HEK293T (cell line): ENCODE data around the gene DMC1.
A peak's percentile ranks its signal among the peaks of the same experiment; 100 is the strongest.
"Not testable (repeated sequence)": the region's sequence is repeated elsewhere in the genome, so short reads cannot be mapped to it uniquely, and the experiment has no call there.

Experiments
- CTCF ChIA-PET: fragments of 350-600 bp; formaldehyde crosslinking; extraction: SDS; loops from one replicate; lab custom pipeline; 2021; ENCODE audit warnings: antibody characterized with exemption, inconsistent platforms; lab: Yijun Ruan, JAX
- POLR2A ChIA-PET: fragments of 350-600 bp; formaldehyde crosslinking; extraction: SDS; loops from one replicate; lab custom pipeline; 2020; ENCODE audit warnings: antibody characterized with exemption, inconsistent platforms; lab: Yijun Ruan, JAX
- DNase-seq: peaks from one replicate; pipeline ENCODE4 v3.0.0; 2012; ENCODE audit warnings: mixed read lengths; ENCODE audit errors: extremely low spot score
- ARNT ChIP-seq: fragments of 450-650 bp; IDR thresholded peaks from 2 replicates; pipeline ENCODE4 v1.6.1; 2017; ENCODE audit warnings: mild to moderate bottlenecking
- BHLHE40 ChIP-seq: fragments of 450-650 bp; IDR thresholded peaks from 2 replicates; pipeline ENCODE4 v1.6.1; 2016; ENCODE audit warnings: mild to moderate bottlenecking, moderate library complexity, borderline replicate concordance
- CTBP1 ChIP-seq: fragments of 450-650 bp; IDR thresholded peaks from 2 replicates; pipeline ENCODE4 v1.6.1; 2016; ENCODE audit warnings: borderline replicate concordance
- ELF4 ChIP-seq: fragments of 450-650 bp; IDR thresholded peaks from 2 replicates; pipeline ENCODE4 v1.6.1; 2017; ENCODE audit warnings: antibody characterized with exemption
- FOXA1 ChIP-seq: fragments of 450-650 bp; IDR thresholded peaks from 2 replicates; pipeline ENCODE4 v1.6.1; 2016; ENCODE audit warnings: mild to moderate bottlenecking
- FOXK2 ChIP-seq: fragments of 450-650 bp; IDR thresholded peaks from 2 replicates; pipeline ENCODE4 v1.6.1; 2016; ENCODE audit warnings: mild to moderate bottlenecking
- FOXM1 ChIP-seq: fragments of 450-650 bp; IDR thresholded peaks from 2 replicates; pipeline ENCODE4 v1.6.1; 2017; ENCODE audit warnings: mild to moderate bottlenecking, borderline replicate concordance
- HDGF ChIP-seq: fragments of 450-650 bp; IDR thresholded peaks from 2 replicates; pipeline ENCODE4 v1.6.1; 2017; ENCODE audit warnings: antibody characterized with exemption, borderline replicate concordance
- L3MBTL2 ChIP-seq: fragments of 450-650 bp; conservative IDR thresholded peaks from 2 replicates; pipeline ENCODE4 v1.6.1; 2016; ENCODE audit warnings: mild to moderate bottlenecking
- LEF1 ChIP-seq: fragments of 450-650 bp; IDR thresholded peaks from 2 replicates; pipeline ENCODE4 v1.6.1; 2017; ENCODE audit warnings: mild to moderate bottlenecking, borderline replicate concordance
- NFRKB ChIP-seq: fragments of 450-650 bp; IDR thresholded peaks from 2 replicates; pipeline ENCODE4 v1.6.1; 2016; ENCODE audit warnings: mild to moderate bottlenecking, moderate library complexity
- SP1 ChIP-seq: fragments of 450-650 bp; IDR thresholded peaks from 2 replicates; pipeline ENCODE4 v1.6.1; 2017
- SUZ12 ChIP-seq: fragments of 450-650 bp; IDR thresholded peaks from 2 replicates; pipeline ENCODE4 v1.6.1; 2016; ENCODE audit warnings: mild to moderate bottlenecking
- TARDBP ChIP-seq: fragments of 450-650 bp; IDR thresholded peaks from 2 replicates; pipeline ENCODE4 v1.6.1; 2016
- ZNF384 ChIP-seq: fragments of 450-650 bp; IDR thresholded peaks from 2 replicates; pipeline ENCODE4 v1.6.1; 2016
- TF ChIP-seq, protein P1 (sequence below): fragments of 450-650 bp; IDR thresholded peaks from 2 replicates; pipeline ENCODE4 v1.6.1; 2016

Gene DMC1

DNA sequence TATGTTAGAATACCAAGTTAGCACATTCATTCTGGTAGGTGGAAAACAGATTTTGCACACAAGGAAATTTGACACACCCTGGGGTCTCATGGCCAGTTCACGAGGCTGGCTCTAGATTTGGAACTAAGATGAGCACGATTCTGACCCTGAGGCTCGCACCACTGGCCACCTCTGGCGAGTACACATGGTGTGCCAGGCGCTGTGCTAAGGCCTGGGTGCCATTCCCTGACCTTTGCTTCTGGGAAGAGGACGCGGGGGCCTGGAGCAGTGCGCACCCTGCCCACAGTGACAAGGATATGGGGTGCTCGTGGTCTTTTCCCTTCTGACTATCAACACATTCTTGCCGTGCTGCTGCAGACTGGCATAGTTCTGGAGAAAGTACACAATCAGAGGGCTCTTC, 29.5 kb upstream of the DMC1 start:
- no peak for TF ChIP-seq TARDBP
- TF ChIP-seq NFRKB = no peak
- TF ChIP-seq L3MBTL2 = no peak
- no peak for TF ChIP-seq SUZ12
- TF ChIP-seq HDGF = no peak
- no peak for TF ChIP-seq FOXA1
- no peak for TF ChIP-seq CTBP1
- no peak for TF ChIP-seq ARNT
- TF ChIP-seq LEF1 = no peak
- TF ChIP-seq ZNF384 = no peak
- no peak for TF ChIP-seq FOXK2
- TF ChIP-seq, protein P1, sequence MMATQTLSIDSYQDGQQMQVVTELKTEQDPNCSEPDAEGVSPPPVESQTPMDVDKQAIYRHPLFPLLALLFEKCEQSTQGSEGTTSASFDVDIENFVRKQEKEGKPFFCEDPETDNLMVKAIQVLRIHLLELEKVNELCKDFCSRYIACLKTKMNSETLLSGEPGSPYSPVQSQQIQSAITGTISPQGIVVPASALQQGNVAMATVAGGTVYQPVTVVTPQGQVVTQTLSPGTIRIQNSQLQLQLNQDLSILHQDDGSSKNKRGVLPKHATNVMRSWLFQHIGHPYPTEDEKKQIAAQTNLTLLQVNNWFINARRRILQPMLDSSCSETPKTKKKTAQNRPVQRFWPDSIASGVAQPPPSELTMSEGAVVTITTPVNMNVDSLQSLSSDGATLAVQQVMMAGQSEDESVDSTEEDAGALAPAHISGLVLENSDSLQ = no peak
- no peak for TF ChIP-seq ELF4
- TF ChIP-seq SP1 = no peak
- TF ChIP-seq FOXM1 = no peak
- no peak for TF ChIP-seq BHLHE40
- ChIA-PET CTCF (no interaction called here), POLR2A (no interaction called here)
- DNase-seq = no peak

DNA sequence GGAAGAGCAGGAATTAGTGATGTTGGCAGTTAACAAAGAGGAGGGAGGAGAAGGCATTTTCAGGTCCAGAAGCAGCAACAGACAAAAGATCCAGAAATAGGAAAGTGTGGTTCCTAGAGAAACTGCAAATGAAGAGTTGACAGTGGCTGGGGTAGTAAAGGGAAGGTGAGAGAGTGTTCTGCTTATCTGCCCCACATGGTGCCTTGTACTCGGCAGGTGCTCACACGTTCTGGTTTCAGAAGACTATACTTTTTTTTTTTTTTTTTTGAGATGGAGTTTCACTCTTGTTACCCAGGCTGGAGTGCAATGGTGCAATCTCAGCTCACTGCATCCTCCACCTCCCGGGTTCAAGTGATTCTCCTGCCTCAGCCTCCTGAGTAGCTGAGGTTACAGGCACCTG, 12.9 kb upstream of the DMC1 start:
- POLR2A ChIA-PET, DNase-seq: not testable (repeated sequence)
- CTCF ChIA-PET = interaction anchor here (1.1 kb wide), 1 partner anchor 11 kb away, joined by 3 read pairs; no protein-coding TSS in a partner anchor

DNA sequence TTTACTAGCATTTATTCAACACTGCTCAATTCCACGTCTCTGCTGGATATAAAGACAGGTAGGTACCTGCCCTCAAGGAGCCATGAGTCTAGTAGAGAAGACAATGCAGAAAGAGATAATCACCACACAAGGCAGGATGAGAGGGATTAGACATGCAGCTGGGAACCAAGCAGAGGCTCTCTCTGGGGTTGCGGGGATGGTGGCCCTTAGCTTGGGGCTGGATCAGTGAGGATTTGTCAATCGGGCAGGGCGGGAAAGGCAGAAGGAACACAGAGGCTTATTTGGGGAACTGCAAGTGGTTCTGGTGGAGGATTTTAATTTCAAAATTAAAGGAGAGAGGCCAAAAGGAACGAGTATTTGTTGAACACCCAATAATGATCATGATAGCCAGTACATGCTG, 8.5 kb upstream of the DMC1 start:
- CTCF ChIA-PET = no interaction called here
- no peak for DNase-seq
- TF ChIP-seq FOXM1 (no peak), ZNF384 (no peak), SUZ12 (no peak), ARNT (no peak)
- POLR2A ChIA-PET = no interaction called here

- no peak for TF ChIP-seq SP1
- ChIA-PET CTCF (interaction anchor here (0.7 to 1.5 kb wide), 4 partner anchors 9 to 88 kb away, joined by 3 to 5 read pairs (median 3); no protein-coding TSS in a partner anchor), POLR2A (interaction anchor here (1.0 kb wide), 1 partner anchor 110 kb away, joined by 3 read pairs; the partner anchor contains the start of gene TOMM22)
- DNase-seq = peak; percentile 53
Observed at GRCh38 chr22:38572065-38572464, 2.1 kb upstream of the DMC1 start.

DNA sequence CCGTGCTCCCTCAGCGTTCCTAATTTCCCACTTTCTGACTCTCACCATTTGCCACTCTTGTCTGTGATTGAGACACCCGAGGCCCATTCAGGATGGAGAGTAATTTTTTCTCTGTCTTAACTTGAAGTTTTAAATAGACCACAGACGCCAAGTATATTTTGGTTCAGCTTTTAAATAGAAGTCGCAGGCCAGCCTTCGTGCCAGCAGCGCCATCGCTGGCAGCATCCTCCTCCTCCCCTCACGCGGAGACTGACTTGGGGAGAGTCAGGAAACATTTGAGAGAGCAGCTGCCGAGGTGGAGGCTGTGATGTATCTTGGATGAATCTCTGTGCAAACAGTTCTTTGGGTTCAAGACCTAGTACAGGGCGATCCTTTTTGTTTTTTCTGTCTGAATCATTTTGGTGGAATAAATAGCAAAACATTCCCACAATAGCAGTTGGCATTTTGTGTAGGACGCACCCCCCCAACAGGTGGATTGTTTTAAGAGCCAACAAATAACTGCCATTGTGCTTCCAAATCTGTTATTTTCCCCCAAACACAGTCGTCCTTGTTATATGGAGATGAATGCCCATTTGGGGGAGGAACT, 889 bp upstream of the DMC1 start:
- CTCF ChIA-PET = interaction anchor here (0.7 to 1.3 kb wide), 2 partner anchors 13 to 40 kb away, joined by 3 read pairs; no protein-coding TSS in a partner anchor
- TF ChIP-seq FOXA1 (no peak), L3MBTL2 (peak; percentile 88), TARDBP (no peak), SP1 (no peak), ARNT (no peak), SUZ12 (no peak), HDGF (no peak)
- TF ChIP-seq, protein P1 = peak; percentile 53
- peak; percentile 41 for DNase-seq
- POLR2A ChIA-PET = interaction anchor here (0.6 to 2.0 kb wide), 7 partner anchors 19 to 169 kb away, joined by 3 to 12 read pairs (median 4); partner anchors contain the start of gene GTPBP1

- peak; percentile 52 for DNase-seq
- ChIA-PET POLR2A (interaction anchor here (0.8 to 2.0 kb wide), 3 partner anchors 47 to 106 kb away, joined by 3 to 5 read pairs (median 5); no protein-coding TSS in a partner anchor), CTCF (no interaction called here)
- no peak for TF ChIP-seq FOXK2
- no peak for TF ChIP-seq BHLHE40
- no peak for TF ChIP-seq FOXM1
- no peak for TF ChIP-seq SP1
- no peak for TF ChIP-seq SUZ12
Observed at GRCh38 chr22:38569181-38569971, 607 bp downstream of the DMC1 start.

- TF ChIP-seq ARNT (no peak), HDGF (no peak)
- DNase-seq = no peak
- ChIA-PET POLR2A (interaction anchor here (0.6 to 1.2 kb wide), 2 partner anchors 36 to 53 kb away, joined by 3 to 4 read pairs; no protein-coding TSS in a partner anchor), CTCF (interaction anchor here (0.8 kb wide), 1 partner anchor 153 kb away, joined by 3 read pairs; no protein-coding TSS in a partner anchor)
Observed at GRCh38 chr22:38567531-38568285, 2.3 kb downstream of the DMC1 start.
